Measurements from ENCODE around the gene NPTN.

NPTN gene

DNA sequence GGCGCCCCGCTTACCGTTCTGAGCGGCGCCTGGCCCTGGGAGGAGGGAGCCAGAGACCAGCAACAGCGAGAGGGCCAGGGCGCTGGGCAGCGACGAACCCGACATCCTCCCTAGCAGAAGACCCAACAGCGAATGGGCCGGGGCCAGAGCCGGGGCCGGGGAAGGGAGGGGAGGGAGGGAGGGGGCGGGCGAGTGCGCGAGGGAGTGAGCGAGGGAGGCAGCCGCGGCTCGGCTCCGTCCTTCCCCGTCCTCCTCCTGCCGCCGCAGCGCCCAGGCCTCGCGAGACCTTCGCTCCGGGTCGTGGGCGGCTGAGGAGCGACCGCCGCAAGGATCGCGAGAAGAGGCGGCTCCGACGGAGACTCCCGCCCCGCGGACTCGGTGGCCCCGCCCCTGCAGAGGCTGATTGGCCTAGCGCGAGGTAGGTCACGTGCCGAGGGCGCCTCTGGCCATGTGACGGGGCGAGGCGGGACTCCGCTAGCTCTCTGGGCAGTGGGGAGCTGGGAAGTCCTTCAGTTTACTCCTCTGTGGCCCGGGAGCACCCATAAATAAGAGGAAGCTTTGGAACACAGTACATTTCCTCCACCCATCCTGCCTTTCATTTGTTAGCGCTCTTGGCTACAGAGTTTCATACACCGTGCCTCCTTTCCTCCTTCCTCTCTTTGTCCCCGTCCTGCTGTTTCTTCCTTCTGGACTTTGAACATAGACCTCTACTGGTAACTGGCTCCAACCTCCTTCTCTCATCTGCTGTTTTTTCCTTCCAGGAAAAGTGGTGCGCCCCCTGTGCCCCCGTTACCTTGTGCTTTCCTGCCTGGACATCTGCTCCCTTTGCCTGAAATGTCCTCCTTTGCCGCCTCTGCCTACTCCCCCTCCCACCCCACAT lies at the start of gene NPTN:
Gene NPTN (minus strand): TSS at position 279 of the 880 bp plus-strand sequence. CDS start 174 bp downstream, at position 105.
- peaks cover 28% of the 10 kb centered on the region for H3K4me1 ChIP-seq (ENCODE audit: low read depth, poor library complexity, severe bottlenecking)
- peak within 1 kb of the TSS; percentile 44; the same call in 1 of the 2 replicates for H3K27ac ChIP-seq
- H3K4me2 ChIP-seq, result peak within 1 kb of the TSS; percentile 89
- peaks cover 40% of the 10 kb centered on the region for H3K79me2 ChIP-seq (ENCODE audit: insufficient read depth, low read depth)
- no peaks in the 10 kb centered on the region for H3K27me3 ChIP-seq (ENCODE audit: insufficient read depth, low read depth)
- peak within 1 kb of the TSS; percentile 95 for H2AFZ ChIP-seq (ENCODE audit: low read depth)
- TF ChIP-seq, protein P1, sequence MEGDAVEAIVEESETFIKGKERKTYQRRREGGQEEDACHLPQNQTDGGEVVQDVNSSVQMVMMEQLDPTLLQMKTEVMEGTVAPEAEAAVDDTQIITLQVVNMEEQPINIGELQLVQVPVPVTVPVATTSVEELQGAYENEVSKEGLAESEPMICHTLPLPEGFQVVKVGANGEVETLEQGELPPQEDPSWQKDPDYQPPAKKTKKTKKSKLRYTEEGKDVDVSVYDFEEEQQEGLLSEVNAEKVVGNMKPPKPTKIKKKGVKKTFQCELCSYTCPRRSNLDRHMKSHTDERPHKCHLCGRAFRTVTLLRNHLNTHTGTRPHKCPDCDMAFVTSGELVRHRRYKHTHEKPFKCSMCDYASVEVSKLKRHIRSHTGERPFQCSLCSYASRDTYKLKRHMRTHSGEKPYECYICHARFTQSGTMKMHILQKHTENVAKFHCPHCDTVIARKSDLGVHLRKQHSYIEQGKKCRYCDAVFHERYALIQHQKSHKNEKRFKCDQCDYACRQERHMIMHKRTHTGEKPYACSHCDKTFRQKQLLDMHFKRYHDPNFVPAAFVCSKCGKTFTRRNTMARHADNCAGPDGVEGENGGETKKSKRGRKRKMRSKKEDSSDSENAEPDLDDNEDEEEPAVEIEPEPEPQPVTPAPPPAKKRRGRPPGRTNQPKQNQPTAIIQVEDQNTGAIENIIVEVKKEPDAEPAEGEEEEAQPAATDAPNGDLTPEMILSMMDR (conservative IDR thresholded peaks at IDR 0.05; ENCODE audit: low read depth, low read length), result 0 out of 2 replicates have a peak, but pooled peaks have one; percentile 15
- H4K20me1 ChIP-seq (ENCODE audit: insufficient read depth), result no peaks in the 10 kb centered on the region
- H3K9ac ChIP-seq, result peak within 1 kb of the TSS; percentile 62
- H3K4me3 ChIP-seq (IDR thresholded peaks at IDR 0.05; ENCODE audit: insufficient read depth, low read depth, low read length), result no peak within 1 kb of the TSS
- H3K36me3 ChIP-seq (ENCODE audit: insufficient read depth), result no peaks in the 10 kb centered on the region

DNA sequence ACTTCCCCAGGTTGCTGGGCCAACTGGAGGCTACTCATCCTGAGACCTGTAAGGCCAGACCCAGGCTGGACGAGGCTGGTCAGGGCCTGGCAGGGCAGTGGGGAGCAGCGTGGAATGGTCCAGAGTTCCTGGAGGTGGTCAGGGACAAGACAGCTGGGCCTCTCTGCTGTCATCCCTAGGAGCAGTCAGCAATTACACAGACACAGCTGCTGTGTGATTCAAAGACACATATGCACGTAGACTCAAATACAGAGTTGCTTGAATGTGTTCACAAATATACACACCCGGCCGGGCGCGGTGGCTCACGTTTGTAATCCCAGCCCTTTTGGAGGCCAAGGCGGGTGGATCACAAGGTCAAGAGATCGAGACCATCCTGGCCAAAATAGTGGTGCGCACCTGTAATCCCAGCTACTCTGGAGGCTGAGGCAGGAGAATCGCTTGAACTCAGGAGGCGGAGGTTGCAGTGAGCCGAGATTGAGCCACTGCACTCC lies 49.5 kb upstream of the NPTN start:
- H3K4me3 ChIP-seq (IDR thresholded peaks at IDR 0.05; ENCODE audit: insufficient read depth, low read depth, low read length), result no peak overlapping the region
- H3K36me3 ChIP-seq (ENCODE audit: insufficient read depth), result no peaks in the 10 kb centered on the region
- no peak overlapping the region for H3K27ac ChIP-seq
- peaks cover 8% of the 10 kb centered on the region for H3K4me1 ChIP-seq (ENCODE audit: low read depth, poor library complexity, severe bottlenecking)
- TF ChIP-seq, protein P1 (conservative IDR thresholded peaks at IDR 0.05; ENCODE audit: low read depth, low read length), result no peak
- no peaks in the 10 kb centered on the region for H3K27me3 ChIP-seq (ENCODE audit: insufficient read depth, low read depth)
- H4K20me1 ChIP-seq (ENCODE audit: insufficient read depth), result no peaks in the 10 kb centered on the region
- no peak overlapping the region for H3K4me2 ChIP-seq
- no peak overlapping the region for H2AFZ ChIP-seq (ENCODE audit: low read depth)
- H3K9ac ChIP-seq, result no peak overlapping the region
- no peaks in the 10 kb centered on the region for H3K79me2 ChIP-seq (ENCODE audit: insufficient read depth, low read depth)

DNA sequence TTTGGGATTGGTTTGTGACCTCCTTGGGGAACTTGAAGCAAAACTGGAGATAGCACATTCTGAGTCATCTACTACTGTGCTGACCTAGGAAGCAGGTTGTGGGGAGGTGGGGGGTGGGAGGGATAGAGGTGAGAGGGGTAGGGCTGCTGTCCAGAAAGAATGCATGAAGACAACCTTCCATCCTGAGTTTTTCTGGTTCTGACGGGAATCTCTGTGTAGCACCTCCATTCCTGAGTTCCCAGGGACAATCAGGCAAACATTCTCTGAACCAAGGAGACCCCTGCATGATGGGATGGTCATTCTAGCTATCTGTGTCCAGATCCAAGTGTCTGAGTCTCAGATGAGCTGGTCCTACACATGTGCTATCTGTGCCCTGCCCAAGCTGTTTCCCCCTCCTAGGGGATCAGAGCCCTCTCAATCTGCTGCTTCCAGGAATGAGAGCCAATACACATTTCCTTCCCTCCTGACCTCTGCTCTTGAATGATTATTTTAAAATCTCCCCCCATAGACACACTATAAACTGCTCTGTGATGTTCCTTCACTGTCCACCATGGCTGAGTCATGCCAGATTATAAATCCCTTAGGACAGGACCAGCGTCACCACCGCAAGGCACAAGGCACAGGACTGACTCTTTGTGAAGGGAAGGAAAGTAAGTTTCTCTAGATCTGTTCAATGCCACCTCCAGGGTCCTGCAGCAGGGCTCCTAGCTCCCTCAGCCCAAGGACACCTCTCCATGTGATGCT lies 48.8 kb upstream of the NPTN start:
- Histone ChIP-seq H3K79me2 (ENCODE audit: insufficient read depth, low read depth) (no peaks in the 10 kb centered on the region), H3K27me3 (ENCODE audit: insufficient read depth, low read depth) (no peaks in the 10 kb centered on the region), H3K4me1 (ENCODE audit: low read depth, poor library complexity, severe bottlenecking) (peaks cover 8% of the 10 kb centered on the region), H2AFZ (ENCODE audit: low read depth) (no peak overlapping the region), H3K4me3 (IDR thresholded peaks at IDR 0.05; ENCODE audit: insufficient read depth, low read depth, low read length) (no peak overlapping the region), H3K9ac (no peak overlapping the region), H4K20me1 (ENCODE audit: insufficient read depth) (no peaks in the 10 kb centered on the region), H3K27ac (no peak overlapping the region), H3K4me2 (no peak overlapping the region), H3K36me3 (ENCODE audit: insufficient read depth) (no peaks in the 10 kb centered on the region)
- TF ChIP-seq, protein P1 (conservative IDR thresholded peaks at IDR 0.05; ENCODE audit: low read depth, low read length), result no peak

DNA sequence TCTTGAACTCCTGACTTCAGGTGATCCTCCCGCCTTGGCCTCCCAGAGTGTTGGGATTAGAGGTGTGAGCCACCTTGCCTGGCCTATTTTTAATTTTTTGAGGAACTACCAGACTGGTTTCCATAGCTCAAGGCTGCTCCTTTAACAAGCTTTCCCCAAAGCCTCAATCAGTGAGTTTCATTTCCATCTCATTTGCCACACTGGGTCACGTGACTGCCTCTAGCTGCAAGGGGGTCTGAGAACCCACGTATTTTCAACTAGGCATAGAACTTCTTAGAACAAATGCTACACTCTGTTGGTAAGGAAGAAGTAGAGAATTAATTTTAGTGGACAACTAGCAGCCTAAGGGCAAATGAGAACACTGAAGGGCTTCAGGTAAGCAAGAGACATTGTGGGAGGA lies 47.9 kb upstream of the NPTN start:
- Histone ChIP-seq H4K20me1 (ENCODE audit: insufficient read depth) (no peaks in the 10 kb centered on the region), H3K4me2 (no peak overlapping the region), H3K4me1 (ENCODE audit: low read depth, poor library complexity, severe bottlenecking) (peaks cover 8% of the 10 kb centered on the region), H2AFZ (ENCODE audit: low read depth) (no peak overlapping the region), H3K9ac (no peak overlapping the region), H3K27me3 (ENCODE audit: insufficient read depth, low read depth) (no peaks in the 10 kb centered on the region), H3K79me2 (ENCODE audit: insufficient read depth, low read depth) (no peaks in the 10 kb centered on the region), H3K36me3 (ENCODE audit: insufficient read depth) (no peaks in the 10 kb centered on the region), H3K4me3 (IDR thresholded peaks at IDR 0.05; ENCODE audit: insufficient read depth, low read depth, low read length) (no peak overlapping the region), H3K27ac (no peak overlapping the region)
- TF ChIP-seq, protein P1 (conservative IDR thresholded peaks at IDR 0.05; ENCODE audit: low read depth, low read length), result no peak

Measured in KMS-11 (cell line).